ENCODE data around the gene GLRA1.
"Not testable (repeated sequence)": the region's sequence is repeated elsewhere in the genome, so short reads cannot be mapped to it uniquely, and the experiment has no call there.

Gene GLRA1

GRCh38 chr5:151793358-151793757, 131.3 kb downstream of the GLRA1 start:
- no peaks in the 10 kb centered on the region for H3K36me3 ChIP-seq (ENCODE audit: control insufficient read depth, insufficient read depth, low read length)
- no peak overlapping the region for H3K9ac ChIP-seq
- no peak overlapping the region for H3K4me3 ChIP-seq (ENCODE audit: low read depth, low read length)
- H3K4me2 ChIP-seq (ENCODE audit: low read length), result no peak overlapping the region
- no peak overlapping the region for H2AFZ ChIP-seq
- H3K9me3 ChIP-seq (ENCODE audit: control insufficient read depth, low read length), result no peaks in the 10 kb centered on the region
- no peak for TF ChIP-seq CTCF (IDR thresholded peaks at IDR 0.05)
- no peak overlapping the region for H3K27ac ChIP-seq
- peaks cover 36% of the 10 kb centered on the region for H3K79me2 ChIP-seq
- no peaks in the 10 kb centered on the region for H3K4me1 ChIP-seq
- H3K27me3 ChIP-seq (ENCODE audit: control insufficient read depth, insufficient read depth, low read length), result no peaks in the 10 kb centered on the region

GRCh38 chr5:151787817-151788216, 136.8 kb downstream of the GLRA1 start:
- Histone ChIP-seq H3K4me3 (ENCODE audit: low read depth, low read length) (no peak overlapping the region), H3K9ac (no peak overlapping the region), H3K27me3 (ENCODE audit: control insufficient read depth, insufficient read depth, low read length) (no peaks in the 10 kb centered on the region), H3K79me2 (peaks cover 33% of the 10 kb centered on the region), H3K9me3 (ENCODE audit: control insufficient read depth, low read length) (no peaks in the 10 kb centered on the region), H3K36me3 (ENCODE audit: control insufficient read depth, insufficient read depth, low read length) (no peaks in the 10 kb centered on the region), H3K27ac (no peak overlapping the region), H3K4me2 (ENCODE audit: low read length) (no peak overlapping the region), H3K4me1 (no peaks in the 10 kb centered on the region), H2AFZ (no peak overlapping the region)
- no peak for TF ChIP-seq CTCF (IDR thresholded peaks at IDR 0.05)

- Histone ChIP-seq H3K4me2 (ENCODE audit: low read length) (no peak overlapping the region), H3K4me3 (ENCODE audit: low read depth, low read length) (no peak overlapping the region), H3K9me3 (ENCODE audit: control insufficient read depth, low read length) (no peaks in the 10 kb centered on the region), H3K4me1 (peaks cover 1% of the 10 kb centered on the region), H3K27ac (no peak overlapping the region), H3K36me3 (ENCODE audit: control insufficient read depth, insufficient read depth, low read length) (no peaks in the 10 kb centered on the region), H3K9ac (no peak overlapping the region), H2AFZ (no peak overlapping the region), H3K79me2 (peaks cover 28% of the 10 kb centered on the region), H3K27me3 (ENCODE audit: control insufficient read depth, insufficient read depth, low read length) (no peaks in the 10 kb centered on the region)
- TF ChIP-seq CTCF (IDR thresholded peaks at IDR 0.05), result no peak
These were observed 138.2 kb downstream of the GLRA1 start for GRCh38 chr5:151786468-151786867.

GRCh38 chr5:151784141-151784540, 140.5 kb downstream of the GLRA1 start:
- Histone ChIP-seq H3K27ac (no peak overlapping the region), H3K27me3 (ENCODE audit: control insufficient read depth, insufficient read depth, low read length) (no peaks in the 10 kb centered on the region), H2AFZ (no peak overlapping the region), H3K4me2 (ENCODE audit: low read length) (peak overlapping the region; percentile 35), H3K4me1 (peaks cover 17% of the 10 kb centered on the region), H3K9me3 (ENCODE audit: control insufficient read depth, low read length) (no peaks in the 10 kb centered on the region), H3K79me2 (peaks cover 41% of the 10 kb centered on the region), H3K9ac (no peak overlapping the region), H3K4me3 (ENCODE audit: low read depth, low read length) (no peak overlapping the region), H3K36me3 (ENCODE audit: control insufficient read depth, insufficient read depth, low read length) (no peaks in the 10 kb centered on the region)
- TF ChIP-seq CTCF (IDR thresholded peaks at IDR 0.05), result no peak

GRCh38 chr5:151783664-151784063, 141.0 kb downstream of the GLRA1 start:
- not testable (repeated sequence) for H3K9ac ChIP-seq; H3K36me3 ChIP-seq (ENCODE audit: control insufficient read depth, insufficient read depth, low read length); H3K4me2 ChIP-seq (ENCODE audit: low read length); H3K9me3 ChIP-seq (ENCODE audit: control insufficient read depth, low read length); H3K27me3 ChIP-seq (ENCODE audit: control insufficient read depth, insufficient read depth, low read length); H3K4me3 ChIP-seq (ENCODE audit: low read depth, low read length); H3K27ac ChIP-seq; H2AFZ ChIP-seq
- Histone ChIP-seq H3K79me2 (peaks cover 42% of the 10 kb centered on the region), H3K4me1 (peaks cover 17% of the 10 kb centered on the region)

All from parathyroid adenoma (tissue), 2 donors.